HG03175 (cell line): ENCODE data around the gene SLC22A2.
A peak's percentile ranks its signal among the peaks of the same experiment; 100 is the strongest.

ENCODE experiments used
- ATAC-seq: cut with Tn5 transposase; IDR thresholded peaks from one replicate; pipeline ENCODE4 v1.9.1; 2021; ENCODE audit warnings: mild to moderate bottlenecking, moderate library complexity; ENCODE audit not compliant: unreplicated experiment

The SLC22A2 gene

DNA sequence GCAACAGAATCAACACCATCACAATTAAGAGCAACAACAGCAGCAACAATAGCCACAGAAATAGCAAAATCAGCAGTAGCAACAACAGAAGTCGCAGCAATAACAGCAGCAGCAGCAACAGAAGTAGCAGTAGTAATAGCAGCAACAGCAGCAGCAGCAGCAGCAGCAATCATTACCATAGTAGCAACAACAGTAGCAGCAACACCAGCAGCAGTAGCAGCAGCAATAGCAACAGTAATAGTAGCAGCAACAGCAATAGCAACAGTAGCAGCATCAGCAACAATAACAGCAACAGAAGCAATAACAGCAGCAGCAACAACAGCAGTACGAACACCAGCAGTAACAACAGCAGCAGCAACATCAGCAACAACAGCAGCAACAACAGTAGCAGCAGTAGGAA is 39.8 kb downstream of the SLC22A2 start:
- ATAC-seq = no peak

DNA sequence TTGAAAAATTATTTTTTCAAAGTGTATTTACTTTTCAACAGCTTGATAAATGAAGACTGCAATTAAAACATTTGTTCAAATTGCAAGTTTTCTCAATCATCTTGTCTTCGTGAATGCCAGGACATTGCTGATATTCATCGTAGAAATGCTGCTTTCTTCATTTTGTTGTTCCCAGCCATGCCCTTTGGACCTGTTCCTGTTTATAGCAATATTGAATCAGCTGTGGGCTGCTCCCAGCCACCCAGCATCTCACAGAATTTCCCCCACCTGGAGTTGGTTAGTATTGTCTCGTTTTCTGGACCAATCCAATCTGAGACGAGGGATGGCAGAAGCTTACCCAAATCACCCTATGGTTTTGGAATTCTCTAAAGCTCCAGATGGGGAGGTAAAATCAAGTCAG is 40.8 kb downstream of the SLC22A2 start:
- ATAC-seq = no peak

DNA sequence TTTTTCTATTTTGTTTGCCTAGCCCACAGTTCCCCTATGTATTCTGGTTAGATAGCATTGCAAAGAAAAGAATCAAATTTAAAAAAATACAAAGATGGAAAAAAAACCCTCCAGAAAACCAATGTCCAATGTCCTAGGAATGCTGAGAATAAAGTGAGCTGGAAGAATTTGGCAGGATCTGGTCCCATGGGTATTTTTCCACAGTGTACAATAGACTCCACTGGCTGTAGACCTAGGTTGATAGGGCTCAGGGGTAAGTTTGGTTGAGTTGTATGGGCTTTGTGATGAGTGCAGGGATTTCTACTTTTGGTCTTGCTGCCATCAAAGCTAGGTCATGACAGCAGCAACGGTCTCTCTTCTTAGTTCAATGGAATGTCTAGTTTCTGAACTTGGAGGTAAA is 41.5 kb downstream of the SLC22A2 start:
- no peak for ATAC-seq

DNA sequence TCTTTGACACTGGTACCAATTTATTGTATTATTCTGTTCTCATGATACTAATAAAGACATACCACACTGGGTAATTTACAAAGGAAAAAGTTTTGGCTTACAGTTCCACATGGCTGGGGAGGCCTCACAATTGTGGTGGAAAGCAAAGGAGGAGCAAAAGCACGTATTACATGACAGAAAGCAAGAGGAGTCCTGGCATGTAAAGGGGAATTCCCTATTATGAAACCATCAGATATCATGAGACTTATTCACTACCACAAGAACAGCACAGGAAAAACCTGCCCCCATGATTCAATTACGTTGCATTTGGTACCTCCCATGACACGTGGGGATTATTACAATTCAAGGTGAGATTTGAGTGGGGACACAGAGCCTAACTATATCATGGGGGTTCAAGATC is 43.4 kb downstream of the SLC22A2 start:
- ATAC-seq = no peak

DNA sequence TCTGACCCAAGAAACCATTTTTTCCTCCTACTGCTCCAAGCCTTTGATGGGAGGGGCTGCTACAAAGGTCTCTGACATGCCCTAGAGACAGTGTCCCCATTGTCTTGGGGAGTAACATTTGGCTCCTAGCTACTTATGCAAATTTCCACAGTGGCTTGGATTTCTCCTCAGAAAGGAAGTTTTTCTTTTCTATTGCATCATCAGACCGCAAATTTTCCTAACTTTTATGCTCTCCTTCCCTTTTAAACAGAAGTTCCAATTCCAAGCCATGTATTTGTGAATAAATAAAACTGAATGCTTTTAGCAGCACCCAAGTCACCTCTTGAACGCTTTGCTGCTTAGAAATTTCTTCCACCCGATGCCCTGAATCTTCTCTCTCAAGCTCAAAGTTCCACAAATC is 51.0 kb downstream of the SLC22A2 start:
- ATAC-seq = no peak

DNA sequence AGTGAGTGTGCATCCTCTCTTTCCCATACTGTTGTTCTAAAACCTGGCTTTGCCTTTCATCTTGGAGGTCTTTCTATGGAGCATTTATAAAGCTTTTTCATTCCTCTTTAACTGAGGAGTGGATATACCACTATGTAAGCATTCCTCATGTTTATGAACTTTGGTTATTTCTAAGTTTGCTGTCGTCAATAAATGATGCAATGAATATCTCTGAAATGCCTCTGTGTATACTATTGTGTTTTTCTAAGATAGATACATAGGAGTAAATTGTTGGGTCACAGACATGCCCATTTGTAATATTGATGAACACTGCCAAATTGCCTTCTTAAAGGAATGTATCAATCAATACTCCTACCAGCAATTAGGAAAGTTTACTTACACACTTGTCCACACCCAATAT is 53.9 kb downstream of the SLC22A2 start:
- no peak for ATAC-seq

DNA sequence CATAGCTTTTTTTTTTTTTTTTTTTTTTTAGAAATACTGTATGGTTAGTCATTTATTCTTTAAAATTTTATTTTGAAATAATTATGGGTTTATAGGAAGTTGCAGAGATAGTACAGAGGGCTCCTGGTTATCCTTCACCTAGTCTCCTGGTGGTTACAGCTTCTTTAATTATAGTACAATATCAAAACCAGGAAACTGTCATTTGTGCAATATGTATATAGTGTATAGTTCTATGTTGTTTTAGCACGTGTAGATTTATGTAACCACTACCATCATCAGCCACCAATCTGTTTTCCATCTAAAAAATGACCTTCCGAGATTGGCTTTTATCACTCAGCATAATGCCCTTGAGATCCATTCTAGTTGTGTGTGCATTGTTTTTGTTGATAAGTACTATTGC is 54.7 kb downstream of the SLC22A2 start:
- ATAC-seq = no peak

DNA sequence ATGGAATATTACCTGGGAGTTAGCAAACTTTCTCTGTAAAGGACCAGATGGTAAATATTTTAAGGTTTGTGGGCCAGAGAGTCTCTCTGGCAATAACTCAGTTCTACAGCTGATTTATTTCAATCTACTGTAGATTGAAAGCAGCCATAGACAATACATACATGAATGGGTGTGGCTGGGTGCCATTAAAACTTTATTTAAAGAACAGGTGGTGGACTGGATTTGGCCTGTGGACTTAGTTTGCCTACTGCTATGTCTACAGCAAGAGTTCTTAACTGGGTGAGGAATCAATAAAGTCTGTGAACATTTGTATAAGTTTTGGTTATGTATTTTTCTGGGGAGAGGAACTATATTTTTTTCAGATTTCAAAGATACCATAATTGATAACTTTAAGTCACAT is 55.1 kb downstream of the SLC22A2 start:
- no peak for ATAC-seq

DNA sequence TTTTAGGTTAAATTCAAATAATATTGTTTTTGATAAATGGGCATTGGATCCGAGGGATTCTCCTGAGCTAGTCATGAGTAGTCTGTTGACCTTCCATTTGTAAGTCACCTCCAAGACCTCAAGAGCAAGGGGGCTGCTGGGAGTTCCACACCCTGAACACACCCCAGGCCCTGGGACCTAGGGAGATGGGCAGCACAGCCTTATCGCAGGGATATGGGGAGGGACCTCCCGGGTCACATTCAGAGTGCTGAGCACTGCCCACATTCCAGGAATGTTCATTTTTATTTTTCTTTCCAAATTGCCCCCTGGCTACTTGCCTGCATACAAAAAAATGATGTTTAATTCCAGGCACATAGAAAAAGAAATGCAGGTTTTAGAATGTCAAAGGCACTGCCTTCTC is 55.5 kb downstream of the SLC22A2 start:
- ATAC-seq = no peak

DNA sequence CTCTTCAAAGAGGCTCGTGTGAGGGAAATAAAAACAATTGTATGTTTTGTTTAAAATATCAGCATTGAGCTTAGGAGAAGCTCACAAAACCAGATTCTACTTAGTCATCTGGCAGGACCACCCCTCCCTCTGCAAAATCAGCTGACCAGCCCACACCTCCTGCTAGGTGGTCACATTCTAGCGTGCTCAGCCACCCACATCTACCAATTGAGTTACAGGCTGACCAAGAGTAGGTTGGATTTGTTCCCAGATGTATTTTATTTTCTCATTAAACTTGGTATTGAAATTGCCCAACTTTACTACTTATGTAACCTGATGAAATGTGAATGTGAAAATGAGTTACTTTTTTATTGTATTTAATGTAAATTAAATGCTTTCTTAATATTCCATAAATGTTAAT is 56.2 kb downstream of the SLC22A2 start:
- no peak for ATAC-seq

DNA sequence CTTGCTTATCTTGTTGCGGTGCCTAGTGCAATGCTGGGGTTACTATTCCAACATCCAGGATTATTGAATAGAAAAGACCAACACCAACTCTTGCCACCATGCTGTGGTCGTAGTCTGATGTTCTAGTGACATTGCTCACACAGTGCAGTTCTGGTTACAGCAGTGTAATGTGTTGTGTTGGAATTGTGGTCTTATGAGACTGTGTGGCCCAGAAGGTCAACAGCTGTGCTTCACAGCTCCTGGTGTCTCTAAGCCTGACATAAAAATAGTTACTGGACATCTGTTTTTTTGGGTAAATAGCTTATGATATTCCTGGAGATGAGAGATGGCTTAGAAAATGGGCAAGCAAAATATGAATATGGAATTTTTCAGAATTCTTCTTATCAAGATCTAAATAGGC is 57.6 kb downstream of the SLC22A2 start:
- ATAC-seq = no peak

DNA sequence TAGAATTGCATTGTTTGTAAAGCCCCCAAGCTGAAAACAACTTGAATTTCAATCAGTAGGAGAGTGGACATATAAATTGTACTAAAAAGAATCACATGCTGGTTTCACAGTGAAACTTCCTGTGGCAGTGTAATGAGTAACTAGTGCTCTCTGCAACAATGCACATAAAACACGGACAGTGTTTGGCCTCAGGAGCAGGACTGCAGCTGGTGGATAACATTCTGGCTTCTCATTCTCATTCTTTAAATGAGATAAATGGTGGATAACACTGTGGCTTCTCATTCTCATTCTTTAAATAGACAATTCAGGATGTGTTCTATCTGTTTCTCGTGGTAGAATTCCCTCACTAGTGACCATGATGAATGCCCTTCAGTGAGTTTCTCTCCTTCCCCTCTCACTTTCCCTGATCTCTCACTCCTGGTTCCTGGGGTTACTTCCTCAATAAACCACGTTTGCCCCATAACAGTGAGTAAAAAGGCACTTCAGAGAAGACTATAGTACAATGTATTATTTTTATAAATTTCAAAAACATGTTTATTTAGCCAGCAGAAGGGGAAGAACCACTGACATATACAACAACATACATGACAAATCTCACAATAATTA is 59.9 kb downstream of the SLC22A2 start:
- ATAC-seq = peak; percentile 98

DNA sequence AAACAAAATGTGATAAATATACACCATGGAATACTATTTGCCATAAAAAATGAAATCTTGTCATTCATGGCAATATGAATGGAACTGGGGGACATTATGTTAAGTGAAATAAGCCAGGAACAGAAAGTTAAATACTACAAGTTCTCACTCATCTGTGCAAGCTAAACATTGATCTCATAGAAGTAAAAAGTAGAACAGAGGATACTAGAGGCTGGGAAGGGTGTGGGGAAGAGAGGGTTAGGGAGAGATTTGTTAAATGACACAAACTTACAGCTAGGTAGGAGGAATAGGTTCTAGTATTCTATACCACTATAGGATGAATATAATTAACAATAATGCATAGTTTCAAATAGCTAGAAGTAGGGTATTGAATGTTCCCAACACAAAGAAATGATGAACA is 61.0 kb downstream of the SLC22A2 start:
- ATAC-seq = no peak

DNA sequence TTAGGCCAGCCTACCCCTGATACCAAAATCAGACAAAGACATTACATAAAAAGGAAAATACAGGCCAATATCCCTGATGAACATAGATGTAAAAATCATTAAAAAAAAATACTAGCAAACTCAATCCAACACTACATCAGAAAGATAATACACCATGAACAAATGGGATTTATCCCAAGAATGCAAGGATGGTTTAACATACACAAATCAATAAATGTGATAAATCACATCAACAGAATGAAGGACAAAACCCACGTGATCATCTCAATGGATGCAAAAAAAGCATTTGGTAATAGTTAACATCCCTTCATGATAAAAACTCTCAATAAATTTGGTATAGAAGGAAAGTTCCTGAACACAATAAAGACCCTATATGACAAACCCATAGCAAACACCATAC is 63.8 kb downstream of the SLC22A2 start:
- ATAC-seq = no peak

DNA sequence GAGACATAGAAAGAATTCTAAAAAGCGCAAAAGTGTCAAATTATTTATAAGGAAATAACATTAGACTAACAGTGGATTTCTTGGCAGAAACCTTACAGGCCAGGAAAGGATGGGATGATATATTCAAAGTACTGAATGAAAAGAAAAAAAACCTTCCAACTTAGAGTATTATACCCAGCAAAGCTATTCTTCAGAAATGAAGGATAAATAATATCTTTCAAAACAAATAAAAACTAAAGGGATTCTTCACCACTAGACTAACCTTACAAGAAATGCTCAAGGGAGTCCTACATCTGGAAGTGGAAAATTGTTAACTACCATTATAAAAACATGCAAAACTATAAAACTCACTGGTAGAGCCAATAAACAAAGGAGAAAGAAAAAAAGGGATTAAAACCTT is 65.8 kb downstream of the SLC22A2 start:
- no peak for ATAC-seq

DNA sequence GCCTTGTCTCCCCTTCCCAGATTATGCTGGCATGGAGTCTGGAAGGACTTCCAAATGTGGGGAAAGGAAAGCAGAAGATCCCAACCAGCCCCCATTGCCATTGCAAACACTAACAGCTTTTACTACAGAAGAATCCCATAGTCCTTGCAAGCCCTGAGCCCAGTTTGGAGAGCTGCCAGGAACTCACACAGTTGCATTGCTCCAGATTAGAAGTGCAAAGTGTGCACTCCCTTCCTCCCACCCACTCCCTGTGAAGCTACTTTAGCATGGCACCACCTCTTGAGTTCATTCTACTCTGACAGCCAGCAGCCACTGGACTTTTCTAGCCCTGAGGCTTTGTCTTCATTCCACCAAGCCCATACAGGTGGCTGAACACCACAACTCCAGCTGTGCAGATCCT is 67.6 kb downstream of the SLC22A2 start:
- ATAC-seq = no peak

DNA sequence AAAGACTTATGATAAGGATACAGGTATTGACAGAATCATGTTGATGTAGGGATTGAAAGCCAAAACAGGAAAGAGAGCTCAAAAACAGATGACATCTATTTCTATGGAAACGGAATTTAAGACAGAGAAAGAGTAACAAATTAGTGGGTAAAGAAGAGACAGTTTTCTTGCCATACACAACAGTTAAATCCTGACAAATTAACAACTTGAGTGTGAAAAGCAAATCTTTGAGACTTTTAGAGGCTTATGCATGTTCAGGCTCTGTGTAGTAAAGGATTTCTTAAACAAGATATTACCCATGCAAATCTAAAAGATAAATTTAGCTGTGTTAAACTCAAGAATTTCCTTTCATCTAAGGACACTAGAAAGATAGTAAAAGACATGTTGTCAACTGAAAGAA is 68.5 kb downstream of the SLC22A2 start:
- no peak for ATAC-seq

DNA sequence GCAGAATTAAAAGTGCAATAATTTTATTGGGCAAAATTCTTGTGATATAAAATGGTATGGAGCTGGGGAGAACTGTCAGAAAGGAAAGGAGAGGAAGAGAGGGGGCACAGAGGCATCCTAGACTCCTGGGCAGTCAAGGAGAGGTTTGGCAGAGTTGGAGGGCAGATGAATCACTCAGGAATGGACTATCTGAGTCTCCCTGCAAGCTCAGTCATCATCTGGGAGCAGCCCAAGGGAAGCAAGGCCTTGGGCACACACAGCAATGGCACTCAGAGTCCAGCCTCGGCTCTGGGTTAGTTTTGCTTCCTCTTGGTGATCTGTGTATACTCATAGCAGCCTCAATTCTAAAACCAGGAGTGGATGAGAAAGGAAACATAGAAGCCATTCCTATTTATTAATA is 69.8 kb downstream of the SLC22A2 start:
- ATAC-seq = no peak

DNA sequence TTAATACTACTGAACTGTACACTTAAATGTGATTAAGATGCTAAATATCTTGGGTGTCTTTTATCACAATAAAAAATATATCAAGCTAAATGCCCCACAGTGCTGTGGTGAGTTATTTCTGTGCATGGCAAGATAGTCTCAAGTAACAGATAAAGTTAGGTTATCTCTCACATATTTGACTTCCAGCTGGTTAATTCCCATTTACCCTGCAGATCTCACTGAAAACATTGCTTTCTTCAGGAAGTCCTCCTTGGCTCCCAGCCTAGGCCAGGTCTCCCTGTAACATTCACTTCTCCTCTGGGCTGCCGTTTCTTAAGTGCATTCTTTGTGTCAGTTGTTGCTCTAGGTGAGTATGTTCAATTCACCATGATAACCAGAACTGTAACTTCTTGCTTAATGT is 77.9 kb downstream of the SLC22A2 start:
- ATAC-seq = no peak

DNA sequence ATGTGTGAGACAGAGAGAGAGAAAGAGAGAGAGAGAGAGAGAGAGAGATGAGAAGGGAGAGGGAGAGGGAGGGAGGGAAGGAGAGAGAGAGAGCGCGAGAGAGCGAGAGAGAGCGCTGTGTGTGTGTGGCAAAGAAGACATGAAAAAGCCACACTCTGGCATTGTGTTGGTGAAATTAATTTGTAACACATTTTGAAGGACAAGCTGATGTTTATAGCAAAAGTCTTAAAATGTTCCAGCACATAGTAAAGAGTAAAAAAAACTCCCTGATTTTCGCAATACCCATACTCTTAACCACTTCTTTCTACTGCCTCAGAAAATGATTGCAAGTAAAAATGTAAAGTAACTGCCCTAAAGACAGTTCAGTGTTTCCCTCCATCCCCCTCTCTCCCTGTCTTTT is 80.3 kb downstream of the SLC22A2 start:
- ATAC-seq = no peak

DNA sequence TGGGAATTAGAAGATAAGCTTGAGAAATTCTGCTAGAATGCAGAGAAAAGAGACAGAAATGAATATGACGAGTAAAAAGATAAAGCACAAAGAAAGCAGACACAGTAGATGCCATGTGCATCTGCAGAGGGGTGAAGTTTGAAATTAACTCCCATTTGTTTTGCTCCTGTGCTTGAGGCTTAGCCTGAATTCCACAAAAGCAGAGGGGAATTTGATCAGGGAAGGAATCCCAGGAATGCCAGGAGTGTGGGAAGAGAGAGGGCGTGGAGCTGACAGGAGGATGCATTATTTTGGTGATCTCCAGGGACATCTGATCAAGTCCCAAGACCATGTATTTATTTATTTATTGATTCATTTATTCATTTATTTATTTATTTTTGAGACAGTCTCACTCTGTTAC is 81.4 kb downstream of the SLC22A2 start:
- ATAC-seq = no peak

DNA sequence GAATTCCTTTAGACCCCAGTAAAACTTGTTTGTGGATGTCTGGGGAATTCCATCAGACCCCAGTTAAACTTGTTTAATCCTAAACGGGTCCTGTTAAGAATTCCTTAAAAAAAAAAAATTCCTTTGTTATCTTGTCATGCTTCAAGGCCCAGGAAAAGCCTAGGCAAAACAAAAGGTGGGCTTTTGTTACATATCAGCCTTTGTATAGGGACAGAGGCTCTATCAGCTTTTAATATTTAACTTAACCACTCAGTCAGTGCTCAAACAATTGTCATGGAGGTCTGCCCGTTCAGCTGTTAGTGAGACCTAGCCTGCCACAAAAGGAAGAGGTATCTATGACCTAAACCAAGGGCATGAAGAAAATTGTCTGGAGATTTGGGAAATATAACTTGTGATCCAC is 83.9 kb downstream of the SLC22A2 start:
- ATAC-seq = no peak

DNA sequence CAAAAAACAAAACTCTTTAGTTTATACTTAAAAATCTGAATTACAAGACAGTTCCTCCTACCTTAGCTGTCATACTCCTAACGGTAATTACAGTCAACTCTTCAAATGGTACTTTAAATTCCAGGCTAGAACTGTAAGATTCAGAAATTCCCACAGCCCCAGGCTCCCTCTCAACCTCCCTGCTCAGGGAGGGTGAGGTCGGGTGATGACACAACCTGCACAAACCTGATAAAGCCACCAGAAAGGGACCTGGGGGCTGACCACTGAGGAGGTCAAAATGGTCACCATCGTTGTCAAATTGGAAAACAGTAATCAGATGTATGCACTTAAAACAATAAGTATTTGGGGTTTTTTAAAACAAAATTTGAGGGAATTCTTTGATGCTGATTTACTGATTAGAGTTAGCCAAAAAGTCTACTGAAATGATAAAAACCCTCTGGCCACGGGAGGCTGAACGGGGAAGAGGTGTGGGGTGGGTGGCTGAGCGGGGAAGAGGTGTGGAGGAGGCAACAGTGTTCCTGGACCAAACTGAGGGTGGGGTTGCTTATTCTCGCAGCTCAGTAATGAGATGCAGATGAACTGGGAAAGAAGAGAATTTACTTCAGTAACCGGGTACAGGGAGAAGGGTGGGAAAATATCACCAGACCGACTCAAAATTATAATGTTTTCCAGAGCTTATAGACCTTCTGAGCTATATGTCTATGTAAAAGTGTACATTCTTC is 84.7 kb downstream of the SLC22A2 start:
- ATAC-seq = no peak
